BLaER1 treated with 17β-estradiol and CSF1 and Interleukin-3, amounts not matched to agents 10 nM and 100 nM (cell line): ENCODE results near the gene DTD2.
"Not testable (repeated sequence)": the region's sequence is repeated elsewhere in the genome, so short reads cannot be mapped to it uniquely, and the experiment has no call there.

Experiments
- H3K27ac ChIP-seq, 11 experiments: shearing (Covaris generic); formaldehyde crosslinking; 2 replicates each; pipeline ENCODE4 v1.8.1; 2022
- H3K27me3 ChIP-seq, 11 experiments: shearing (Covaris generic); formaldehyde crosslinking; 2 replicates each; pipeline ENCODE4 v1.8.1; 2022
- H3K36me3 ChIP-seq, 11 experiments: shearing (Covaris generic); formaldehyde crosslinking; 2 replicates each; pipeline ENCODE4 v1.8.1; 2022
- H3K4me1 ChIP-seq, 10 experiments: shearing (Covaris generic); formaldehyde crosslinking; 2 replicates each; pipeline ENCODE4 v1.8.1; 2022
- H3K4me2 ChIP-seq, 11 experiments: shearing (Covaris generic); formaldehyde crosslinking; 2 replicates each; pipeline ENCODE4 v1.8.1; 2022
- H3K4me3 ChIP-seq, 10 experiments: shearing (Covaris generic); formaldehyde crosslinking; 2 replicates each; pipeline ENCODE4 v1.8.1; 2022
- H3K9ac ChIP-seq, 11 experiments: shearing (Covaris generic); formaldehyde crosslinking; 2 replicates each; pipeline ENCODE4 v1.8.1; 2022
- H3K9me3 ChIP-seq, 11 experiments: shearing (Covaris generic); formaldehyde crosslinking; replicated peaks in 1 of 11; 2 replicates each; pipeline ENCODE4 v1.8.1; 2022
- H4K20me1 ChIP-seq, 11 experiments: shearing (Covaris generic); formaldehyde crosslinking; 2 replicates each; pipeline ENCODE4 v1.8.1; 2022
- Cebpa-rat ChIP-seq, 11 experiments: shearing (Covaris generic); IDR thresholded peaks; 2 replicates each; pipeline ENCODE4 v1.8.1; 2022

Gene DTD2

DNA sequence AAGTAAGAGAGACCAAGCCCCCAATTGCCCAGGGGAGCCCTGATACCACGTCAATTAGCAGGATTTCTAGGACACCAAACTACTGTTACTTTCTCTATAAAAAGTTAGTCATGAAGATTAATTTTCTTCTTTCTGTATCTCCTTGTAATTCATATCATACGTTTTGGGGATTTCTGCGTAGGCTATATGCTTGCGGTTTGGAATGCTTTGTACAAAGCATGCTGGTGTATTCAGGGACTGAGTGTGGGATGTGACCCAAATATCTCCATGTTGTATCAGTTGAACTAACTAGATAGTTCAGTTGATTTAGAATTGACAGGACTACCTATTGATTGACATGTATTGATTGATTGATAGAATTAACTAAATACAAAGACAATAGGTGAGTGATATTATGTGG, 22.9 kb upstream of the DTD2 start:
- H3K36me3 ChIP-seq = no peaks in the 10 kb centered on the region
- 0 out of 20 replicates have a peak, but pooled peaks cover 0 to 4% (median 0%) of the 10 kb centered on the region in 10 experiments for H3K4me1 ChIP-seq
- no peak overlapping the region for H3K4me3 ChIP-seq
- no peaks in the 10 kb centered on the region for H3K9me3 ChIP-seq
- no peaks in the 10 kb centered on the region for H4K20me1 ChIP-seq
- no peak for TF ChIP-seq Cebpa-rat (IDR thresholded peaks at IDR 0.05)
- H3K4me2 ChIP-seq = no peak overlapping the region
- H3K27me3 ChIP-seq = no peaks in the 10 kb centered on the region; a peak in 1 of 22 replicates
- H3K9ac ChIP-seq = no peak overlapping the region
- H3K27ac ChIP-seq = no peak overlapping the region

DNA sequence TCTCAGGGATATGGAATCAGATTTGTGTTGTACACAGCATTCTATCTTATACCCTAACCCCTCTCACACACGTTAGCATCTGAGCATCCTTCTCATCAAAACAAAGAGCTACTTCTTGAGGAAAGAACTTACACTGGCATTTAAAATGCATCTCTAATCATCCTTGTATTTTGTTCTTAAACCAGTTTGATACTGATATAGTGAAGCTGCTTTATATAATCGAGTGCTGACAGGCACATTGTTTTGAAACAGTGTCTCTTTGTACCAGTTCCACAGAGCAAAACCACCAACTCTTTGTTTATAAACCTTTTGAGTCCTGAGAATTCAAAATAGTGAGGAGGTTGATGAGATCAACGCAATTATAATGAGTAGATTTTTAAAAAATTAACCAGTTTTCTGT, 21.7 kb upstream of the DTD2 start:
- Histone ChIP-seq H3K36me3 (no peaks in the 10 kb centered on the region), H3K4me2 (no peak overlapping the region), H3K4me1 (0 out of 20 replicates have a peak, but pooled peaks cover 0 to 4% (median 0%) of the 10 kb centered on the region in 10 experiments), H4K20me1 (no peaks in the 10 kb centered on the region), H3K27ac (no peak overlapping the region), H3K9me3 (peaks cover 0 to 6% (median 0%) of the 10 kb centered on the region in 11 experiments; a peak in 7 of 22 replicates), H3K27me3 (no peaks in the 10 kb centered on the region; a peak in 1 of 22 replicates), H3K9ac (no peak overlapping the region), H3K4me3 (no peak overlapping the region)
- TF ChIP-seq Cebpa-rat (IDR thresholded peaks at IDR 0.05) = no peak

DNA sequence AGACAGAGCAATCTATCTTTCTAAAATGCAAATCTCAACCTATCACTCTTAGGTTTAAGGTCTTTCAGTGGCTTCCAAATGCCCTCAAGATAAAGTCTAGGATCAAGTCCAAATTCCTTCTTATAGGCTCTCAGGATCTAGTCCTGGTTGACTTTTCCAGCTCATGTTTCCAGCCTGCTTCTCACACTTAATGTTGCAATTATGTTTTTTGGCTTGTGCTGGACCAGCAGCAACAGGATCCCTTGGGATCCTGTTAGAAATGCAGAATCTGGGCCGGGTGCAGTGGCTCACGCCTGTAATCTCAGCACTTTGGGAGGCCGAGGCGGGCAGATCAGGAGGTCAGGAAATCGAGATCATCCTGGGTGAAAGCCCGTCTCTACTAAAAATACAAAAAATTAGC, 19.9 kb upstream of the DTD2 start:
- no peak overlapping the region for H3K4me2 ChIP-seq
- no peak for TF ChIP-seq Cebpa-rat (IDR thresholded peaks at IDR 0.05)
- H3K4me3 ChIP-seq = no peak overlapping the region

DNA sequence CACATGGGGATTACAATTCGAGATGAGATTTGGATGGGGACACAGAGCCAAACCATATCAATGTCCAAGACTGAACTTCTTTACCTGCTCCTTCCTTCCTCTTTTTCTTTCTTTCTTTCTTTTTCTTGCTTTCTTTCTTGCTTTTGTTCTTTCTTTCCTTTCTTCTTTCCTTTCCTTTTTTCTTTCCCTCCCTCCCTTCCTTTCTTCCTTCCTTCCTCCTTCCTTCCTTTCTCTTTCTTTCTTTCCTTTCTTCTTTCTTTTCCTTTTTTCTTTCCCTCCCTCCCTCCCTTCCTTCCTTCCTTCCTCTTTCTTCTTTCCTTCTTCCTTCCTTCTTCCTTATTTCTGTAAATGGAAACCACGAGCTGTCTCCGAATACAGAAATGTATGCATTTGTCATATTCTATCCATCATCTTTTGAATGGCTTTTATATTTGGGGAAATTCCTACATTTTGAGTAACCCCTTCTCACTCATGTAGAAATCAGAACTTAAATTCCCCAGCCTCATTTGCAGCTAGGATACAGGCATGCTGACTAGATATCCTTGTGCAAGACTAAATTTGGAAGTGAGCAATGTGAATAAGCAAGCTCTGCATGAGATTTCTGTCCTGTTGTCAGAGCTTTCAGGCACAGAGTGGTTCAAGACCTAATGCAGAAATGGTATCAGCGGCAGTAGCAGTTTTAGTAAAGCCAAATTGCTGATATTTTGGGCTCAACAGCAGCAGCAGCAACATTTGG, 19.0 kb upstream of the DTD2 start:
- H3K27ac ChIP-seq = no peak overlapping the region
- no peak overlapping the region for H3K9ac ChIP-seq
- H3K27me3 ChIP-seq = no peaks in the 10 kb centered on the region
- no peak overlapping the region for H3K4me3 ChIP-seq
- H3K4me2 ChIP-seq = no peak overlapping the region
- TF ChIP-seq Cebpa-rat (IDR thresholded peaks at IDR 0.05) = no peak
- 0 out of 20 replicates have a peak, but pooled peaks cover 0 to 4% (median 0%) of the 10 kb centered on the region in 10 experiments for H3K4me1 ChIP-seq
- peaks cover 5 to 20% (median 13%) of the 10 kb centered on the region in 11 experiments; a peak in 18 of 22 replicates for H3K9me3 ChIP-seq
- H3K36me3 ChIP-seq = no peaks in the 10 kb centered on the region
- no peaks in the 10 kb centered on the region for H4K20me1 ChIP-seq

More for the DNA sequence above, 19.9 kb upstream of the DTD2 start:
- no peak overlapping the region for H3K27ac ChIP-seq
- no peaks in the 10 kb centered on the region for H3K27me3 ChIP-seq
- 0 out of 20 replicates have a peak, but pooled peaks cover 0 to 4% (median 0%) of the 10 kb centered on the region in 10 experiments for H3K4me1 ChIP-seq
- no peaks in the 10 kb centered on the region for H3K36me3 ChIP-seq
- peaks cover 5 to 20% (median 13%) of the 10 kb centered on the region in 11 experiments; a peak in 18 of 22 replicates for H3K9me3 ChIP-seq
- no peak overlapping the region for H3K9ac ChIP-seq
- no peaks in the 10 kb centered on the region for H4K20me1 ChIP-seq

DNA sequence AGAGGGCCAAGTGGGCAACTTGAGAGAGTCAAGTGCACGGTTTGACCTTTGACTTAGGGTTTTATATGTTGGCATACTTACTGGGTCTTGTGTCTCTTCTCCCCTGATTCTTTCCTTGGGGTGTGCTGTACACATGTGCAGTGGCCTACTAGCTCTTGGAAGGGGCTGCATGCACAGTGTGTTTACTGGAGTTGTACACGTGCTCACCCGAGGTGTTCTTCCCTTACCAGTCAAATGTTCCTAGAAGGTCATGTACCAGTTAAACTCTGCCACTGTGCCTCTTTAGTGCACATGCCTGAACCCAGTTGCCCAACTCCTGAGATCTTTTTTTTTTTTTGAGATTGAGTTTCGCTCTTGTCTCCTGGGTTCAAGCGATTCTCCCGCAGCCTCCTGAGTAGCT, 9.2 kb upstream of the DTD2 start:
- H4K20me1 ChIP-seq = no peaks in the 10 kb centered on the region
- H3K9me3 ChIP-seq = peaks cover 0 to 10% (median 0%) of the 10 kb centered on the region in 11 experiments; a peak in 2 of 22 replicates
- no peak overlapping the region for H3K9ac ChIP-seq
- no peak overlapping the region for H3K27ac ChIP-seq
- no peaks in the 10 kb centered on the region for H3K27me3 ChIP-seq
- H3K4me2 ChIP-seq = no peak overlapping the region
- no peak overlapping the region for H3K4me3 ChIP-seq
- TF ChIP-seq Cebpa-rat (IDR thresholded peaks at IDR 0.05) = no peak
- no peaks in the 10 kb centered on the region for H3K36me3 ChIP-seq
- H3K4me1 ChIP-seq = peaks cover 0 to 6% (median 5%) of the 10 kb centered on the region in 10 experiments; a peak in 14 of 20 replicates

DNA sequence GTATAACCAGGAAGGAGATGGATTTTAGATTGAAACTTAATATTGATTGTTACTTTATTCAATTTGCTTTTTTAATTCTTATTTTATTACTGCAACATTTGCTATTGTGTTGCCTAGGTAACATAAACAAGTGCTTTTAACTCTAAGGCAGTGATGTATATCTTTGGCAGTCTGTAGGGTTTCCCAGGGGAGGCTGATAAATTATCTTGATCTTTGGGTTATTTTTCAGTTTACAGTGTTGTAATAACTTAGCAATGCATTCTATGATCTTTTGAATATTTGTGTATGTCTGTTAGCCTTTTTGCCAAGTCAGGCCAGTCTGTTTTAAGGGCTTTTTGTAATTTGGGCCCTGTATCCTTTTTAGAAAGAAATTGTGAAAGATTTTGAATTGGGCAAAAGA, 7.8 kb upstream of the DTD2 start:
- Histone ChIP-seq H3K4me3 (no peak overlapping the region), H3K36me3 (no peaks in the 10 kb centered on the region), H3K27me3 (no peaks in the 10 kb centered on the region), H3K9ac (no peak overlapping the region), H3K4me1 (peaks cover 0 to 10% (median 7%) of the 10 kb centered on the region in 10 experiments; a peak in 14 of 20 replicates), H3K4me2 (no peak overlapping the region), H3K27ac (no peak overlapping the region), H4K20me1 (no peaks in the 10 kb centered on the region), H3K9me3 (peaks cover 0 to 10% (median 0%) of the 10 kb centered on the region in 11 experiments; a peak in 2 of 22 replicates)
- TF ChIP-seq Cebpa-rat (IDR thresholded peaks at IDR 0.05) = no peak

DNA sequence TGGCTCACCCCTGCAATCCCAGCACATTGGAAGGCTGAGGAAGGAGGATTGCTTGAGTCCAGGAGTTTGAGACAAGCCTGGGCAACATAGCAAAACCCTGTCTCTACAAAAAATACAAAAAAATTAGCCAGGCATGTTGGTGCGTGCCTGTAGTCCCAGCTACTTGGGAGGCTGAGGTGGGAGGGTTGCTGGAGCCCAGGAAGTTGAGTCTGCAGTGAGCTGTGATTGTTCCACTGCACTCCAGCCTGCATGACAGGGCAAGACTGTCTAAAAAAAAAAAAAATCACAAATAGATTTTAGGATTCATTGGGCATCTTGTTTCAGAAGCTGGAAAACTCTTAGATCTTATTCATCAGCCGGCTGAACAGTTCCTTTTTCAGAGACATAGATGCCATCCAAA, 5.1 kb upstream of the DTD2 start:
- not testable (repeated sequence) for H4K20me1 ChIP-seq, H3K9me3 ChIP-seq, H3K27ac ChIP-seq

DNA sequence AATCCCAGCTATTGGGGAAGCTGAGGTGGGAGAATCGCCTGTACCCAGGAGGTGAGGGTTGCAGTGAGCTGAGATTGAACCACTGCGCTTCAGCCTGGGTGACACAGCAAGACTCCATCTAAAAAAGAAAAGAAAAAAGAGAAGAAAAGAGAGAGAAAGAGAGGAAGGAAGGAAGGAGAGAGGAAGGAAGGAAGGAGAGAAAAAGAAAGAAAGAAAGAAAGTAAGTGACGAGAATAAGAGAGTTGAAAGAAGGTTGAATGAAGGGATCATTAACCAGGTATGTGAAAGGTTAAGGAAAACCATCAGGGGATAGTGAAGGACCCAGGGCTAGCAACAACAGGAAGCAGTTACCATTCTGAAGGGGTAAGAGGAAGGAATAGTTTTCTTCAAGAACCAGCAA, 4.2 kb upstream of the DTD2 start:
- Histone ChIP-seq H3K9me3 (no peaks in the 10 kb centered on the region), H3K36me3 (no peaks in the 10 kb centered on the region), H3K9ac (no peak overlapping the region), H3K4me2 (peak overlapping the region in 8 of 11 experiments; percentile 4 to 59 (median 40); a peak in 11 of 22 replicates), H3K27me3 (no peaks in the 10 kb centered on the region), H3K27ac (no peak overlapping the region), H3K4me3 (no peak overlapping the region), H3K4me1 (peaks cover 0 to 19% (median 12%) of the 10 kb centered on the region in 10 experiments; a peak in 15 of 20 replicates), H4K20me1 (no peaks in the 10 kb centered on the region)
- no peak for TF ChIP-seq Cebpa-rat (IDR thresholded peaks at IDR 0.05)

More for the DNA sequence above, 5.1 kb upstream of the DTD2 start:
- not testable (repeated sequence) for H3K36me3 ChIP-seq, H3K9ac ChIP-seq, H3K4me2 ChIP-seq, H3K4me3 ChIP-seq, H3K27me3 ChIP-seq
- H3K4me1 ChIP-seq = peaks cover 0 to 19% (median 12%) of the 10 kb centered on the region in 10 experiments; a peak in 15 of 20 replicates
